ENCODE measurements around the gene PSMD1. TPM values are rescaled to one million over a fixed set of nuclear protein-coding genes. Genes with fewer than 3 reads are reported as not detected.

PSMD1 gene
- total and polyA plus RNA-seq, 12 donors = 39.8 to 113 (median 94.0) TPM

GRCh38 chr2:231188506-231189170 is 132.0 kb downstream of the PSMD1 start:
- intact Hi-C loops (cut with DNase I) = no loop called here
- ATAC-seq (no peak), DNase-seq (no peak)
- H3K9me3 ChIP-seq = no peaks in the 10 kb centered on the region
- no peak overlapping the region for H3K4me3 ChIP-seq
- peaks cover 23 to 75% (median 36%) of the 10 kb centered on the region in 9 donors for H3K4me1 ChIP-seq
- TF ChIP-seq CTCF (IDR thresholded peaks at IDR 0.05) = no peak
- WGBS, 2 donors = 92 to 93% methylated on average over 6 of the region's 6 CpGs
- peak overlapping the region in 8 of 10 donors; percentile 47 to 97 (median 66) for H3K27ac ChIP-seq
- peaks cover 0 to 16% (median 0%) of the 10 kb centered on the region in 7 donors for H3K27me3 ChIP-seq
- H3K36me3 ChIP-seq = no peaks in the 10 kb centered on the region

GRCh38 chr2:231189171-231189530 is 132.5 kb downstream of the PSMD1 start:
- TF ChIP-seq CTCF (IDR thresholded peaks at IDR 0.05) = no peak
- Histone ChIP-seq H3K27me3 (peaks cover 0 to 16% (median 0%) of the 10 kb centered on the region in 7 donors), H3K4me3 (no peak overlapping the region), H3K36me3 (no peaks in the 10 kb centered on the region), H3K4me1 (peaks cover 23 to 74% (median 36%) of the 10 kb centered on the region in 9 donors), H3K9me3 (no peaks in the 10 kb centered on the region), H3K27ac (peak overlapping the region in 8 of 10 donors; percentile 50 to 97 (median 88))
- ATAC-seq = no peak
- no peak for DNase-seq
- intact Hi-C loops (cut with DNase I) = no loop called here
- 97% methylated on average over 8 of the region's 8 CpGs for WGBS, 2 donors

- intact Hi-C loops (cut with DNase I) = loop anchor here in 3 of 10 donors (5.0 to 10.0 kb wide), 3 partner anchors 78 to 85 kb away; no protein-coding TSS in a partner anchor
Observed at GRCh38 chr2:231189571-231190495, 133.2 kb downstream of the PSMD1 start.

More at GRCh38 chr2:231189571-231190495, 133.2 kb downstream of the PSMD1 start:
- Histone ChIP-seq H3K4me3 (peak overlapping the region in 9 of 10 donors; percentile 26 to 52 (median 41)), H3K4me1 (peaks cover 23 to 68% (median 36%) of the 10 kb centered on the region in 9 donors), H3K9me3 (no peaks in the 10 kb centered on the region), H3K27me3 (peaks cover 0 to 16% (median 0%) of the 10 kb centered on the region in 7 donors), H3K36me3 (no peaks in the 10 kb centered on the region), H3K27ac (peak overlapping the region; percentile 73 to 97 (median 86))
- no peak for TF ChIP-seq CTCF (IDR thresholded peaks at IDR 0.05)
- ATAC-seq (peak; percentile 40 to 65 (median 52)), DNase-seq (peak in 1 of 2 donors; percentile 50)
- WGBS, 2 donors = 51 to 65% methylated on average over 22 of the region's 22 CpGs
